GM23338 (cell line): ENCODE results near the gene TULP4. TPM values are rescaled to one million over a fixed set of nuclear protein-coding genes. Genes with fewer than 3 reads are reported as not detected.

Source experiments
- ATAC-seq: fragments of 200-7000 bp; cut with Tn5 transposase; 3 replicates; pipeline ENCODE4 v1.9.1; 2020
- DNase-seq: peaks from one replicate; pipeline ENCODE4 v3.0.0-alpha.2; 2015; ENCODE audit warnings: low spot score
- H2AFZ ChIP-seq: fragments of 200-600 bp; sonication (generic); 2 replicates; pipeline ENCODE4 v1.8.0; 2016; ENCODE audit warnings: antibody characterized with exemption, mild to moderate bottlenecking, moderate library complexity
- H3F3A ChIP-seq: fragments of 200-600 bp; sonication (generic); replicated peaks from 2 replicates; pipeline ENCODE4 v1.8.0; 2017; ENCODE audit warnings: antibody characterized with exemption, mixed run types, low read depth
- H3K27ac ChIP-seq: fragments of 200-600 bp; sonication (generic); 2 replicates; pipeline ENCODE4 v1.6.1; 2016; ENCODE audit warnings: low read depth
- H3K27me3 ChIP-seq: fragments of 200-600 bp; sonication (generic); 2 replicates; pipeline ENCODE4 v1.8.0; 2016; ENCODE audit warnings: mild to moderate bottlenecking, mixed run types, moderate library complexity; ENCODE audit not compliant: insufficient read depth
- H3K36me3 ChIP-seq: fragments of 200-600 bp; sonication (generic); 2 replicates; pipeline ENCODE4 v1.8.0; 2016; ENCODE audit warnings: mild to moderate bottlenecking; ENCODE audit not compliant: insufficient read depth
- H3K4me1 ChIP-seq: fragments of 200-600 bp; sonication (generic); 2 replicates; pipeline ENCODE4 v1.8.0; 2016; ENCODE audit warnings: mild to moderate bottlenecking, moderate library complexity; ENCODE audit not compliant: insufficient read depth
- H3K4me2 ChIP-seq: fragments of 200-600 bp; sonication (generic); 2 replicates; pipeline ENCODE4 v1.7.1; 2017; ENCODE audit warnings: mixed run types
- H3K4me3 ChIP-seq: fragments of 200-600 bp; sonication (generic); 2 replicates; pipeline ENCODE4 v1.6.1; 2016; ENCODE audit warnings: mixed run types
- H3K79me2 ChIP-seq: fragments of 200-600 bp; sonication (generic); replicated peaks from 2 replicates; pipeline ENCODE4 v1.8.0; 2017; ENCODE audit warnings: mild to moderate bottlenecking; ENCODE audit not compliant: insufficient read depth
- H3K9me2 ChIP-seq: fragments of 200-600 bp; sonication (generic); 2 replicates; pipeline ENCODE4 v1.8.0; 2017; ENCODE audit not compliant: insufficient read depth
- H4K20me1 ChIP-seq: fragments of 200-600 bp; sonication (generic); replicated peaks from 2 replicates; pipeline ENCODE4 v1.8.0; 2017; ENCODE audit warnings: mild to moderate bottlenecking; ENCODE audit not compliant: insufficient read depth
- H3K27ac Mint-ChIP-seq: 2 replicates; pipeline ENCODE4 v1.8.0; 2020; ENCODE audit warnings: inconsistent platforms, mild to moderate bottlenecking, moderate library complexity, mixed read lengths
- H3K27me3 Mint-ChIP-seq: 3 replicates; pipeline ENCODE4 v1.8.0; 2022; ENCODE audit warnings: low read depth, mild to moderate bottlenecking, moderate library complexity, mixed read lengths, inconsistent platforms; ENCODE audit not compliant: insufficient read depth, poor library complexity
- H3K36me3 Mint-ChIP-seq: 3 replicates; pipeline ENCODE4 v1.8.0; 2021; ENCODE audit warnings: low read depth, mild to moderate bottlenecking, inconsistent platforms, moderate library complexity, mixed read lengths
- H3K4me1 Mint-ChIP-seq: 3 replicates; pipeline ENCODE4 v1.8.0; 2020; ENCODE audit warnings: mild to moderate bottlenecking, inconsistent platforms, mixed read lengths
- H3K4me3 Mint-ChIP-seq: 3 replicates; pipeline ENCODE4 v1.8.0; 2021; ENCODE audit warnings: moderate library complexity, mild to moderate bottlenecking, inconsistent platforms, mixed read lengths
- H3K9me3 Mint-ChIP-seq: 3 replicates; pipeline ENCODE4 v1.8.0; 2020; ENCODE audit warnings: moderate library complexity, mild to moderate bottlenecking, inconsistent platforms, mixed read lengths
- CREB1 ChIP-seq: fragments of 250-450 bp; sonication (Bioruptor Pico); IDR thresholded peaks from 2 replicates; pipeline ENCODE4 v1.5.0; 2020; ENCODE audit warnings: low read depth, mild to moderate bottlenecking, moderate library complexity
- ETS1 ChIP-seq: IDR thresholded peaks from 2 replicates; pipeline ENCODE4 v1.6.1; 2016; ENCODE audit warnings: antibody characterized with exemption
- EZH2 ChIP-seq: fragments of 200-600 bp; sonication (generic); IDR thresholded peaks from one replicate; pipeline ENCODE4 v1.8.0; 2017; ENCODE audit warnings: antibody characterized with exemption, mild to moderate bottlenecking, low read depth; ENCODE audit not compliant: unreplicated experiment
- EZH2phosphoT487 ChIP-seq: fragments of 200-600 bp; sonication (generic); IDR thresholded peaks from one replicate; pipeline ENCODE4 v1.8.1; 2018; ENCODE audit warnings: antibody characterized with exemption; ENCODE audit not compliant: unreplicated experiment
- JUNB ChIP-seq: IDR thresholded peaks from one replicate; pipeline ENCODE4 v1.6.1; 2016; ENCODE audit warnings: antibody characterized with exemption; ENCODE audit not compliant: unreplicated experiment
- NANOG ChIP-seq: IDR thresholded peaks from 2 replicates; pipeline ENCODE4 v1.6.1; 2016; ENCODE audit warnings: antibody characterized with exemption, borderline replicate concordance
- POLR2AphosphoS5 ChIP-seq: IDR thresholded peaks from 2 replicates; pipeline ENCODE4 v1.6.1; 2016; ENCODE audit warnings: antibody characterized with exemption, low read depth
- REST ChIP-seq: IDR thresholded peaks from one replicate; pipeline ENCODE4 v1.6.1; 2018; ENCODE audit warnings: antibody characterized with exemption; ENCODE audit not compliant: unreplicated experiment
- STAT1 ChIP-seq: IDR thresholded peaks from one replicate; pipeline ENCODE4 v1.6.1; 2016; ENCODE audit warnings: antibody characterized with exemption; ENCODE audit not compliant: unreplicated experiment
- ZNF114 ChIP-seq: fragments of 250-450 bp; sonication (Bioruptor Pico); IDR thresholded peaks from 2 replicates; pipeline ENCODE4 v1.5.0; 2020; ENCODE audit warnings: mild to moderate bottlenecking, moderate library complexity
- ZNF331 ChIP-seq: fragments of 250-450 bp; sonication (Bioruptor Pico); IDR thresholded peaks from 2 replicates; pipeline ENCODE4 v1.5.0; 2020; ENCODE audit warnings: low read depth, mild to moderate bottlenecking, moderate library complexity
- ZNF462 ChIP-seq: fragments of 250-450 bp; sonication (Bioruptor Pico); IDR thresholded peaks from 2 replicates; pipeline ENCODE4 v1.5.0; 2020; ENCODE audit warnings: mild to moderate bottlenecking, moderate library complexity
- polyA plus RNA-seq: library from polyadenylated mRNA; unstranded; fragments of >200 nt; fragmentation: Nextera tagmentation; extraction: Ambion mirVana; gene quantifications from 2 replicates; pipeline ENCODE4 v1.2.1, GENCODE V29; 2016
- total RNA-seq: library from RNA; depleted of rRNA; stranded (reverse); fragments of >200 nt; shearing (Covaris generic); gene quantifications from 2 replicates; pipeline ENCODE4 v1.2.3, GENCODE V29; 2014

The TULP4 gene
- total and polyA plus RNA-seq, 2 experiments from 2014 or later = 31.2 to 50.2 TPM

GRCh38 chr6:158554611-158555361, 242.5 kb downstream of the TULP4 start (continued):
- no peak for TF ChIP-seq ZNF462
- TF ChIP-seq ETS1 = no peak
- TF ChIP-seq EZH2 = no peak
- no peak for TF ChIP-seq CREB1 (CRISPR knock-in tag)
- TF ChIP-seq ZNF114 = no peak
- no peak for TF ChIP-seq STAT1
- no peak for TF ChIP-seq POLR2AphosphoS5
- no peak for TF ChIP-seq JUNB
- TF ChIP-seq NANOG = no peak

- H3K4me1 ChIP-seq = peaks cover 7% of the 10 kb centered on the region
- peaks cover 8% of the 10 kb centered on the region; the same call in 1 of the 2 replicates for H3F3A ChIP-seq
- Mint-ChIP-seq H3K4me3 (no peak overlapping the region), H3K27me3 (peaks cover 11% of the 10 kb centered on the region), H3K27ac (no peak overlapping the region), H3K36me3 (peaks cover 2% of the 10 kb centered on the region; the same call in 1 of the 3 replicates), H3K9me3 (no peaks in the 10 kb centered on the region), H3K4me1 (peaks cover 12% of the 10 kb centered on the region)
- H4K20me1 ChIP-seq = peaks cover under 1% of the 10 kb centered on the region
- H3K27me3 ChIP-seq = no peaks in the 10 kb centered on the region
- no peak overlapping the region for H2AFZ ChIP-seq
- H3K4me2 ChIP-seq = no peak overlapping the region
- no peak overlapping the region for H3K27ac ChIP-seq
- peaks cover 7% of the 10 kb centered on the region for H3K79me2 ChIP-seq
- ATAC-seq (no peak), DNase-seq (no peak)
- H3K36me3 ChIP-seq = no peaks in the 10 kb centered on the region
- H3K9me2 ChIP-seq = no peaks in the 10 kb centered on the region
- H3K4me3 ChIP-seq = no peak overlapping the region
- no peak for TF ChIP-seq STAT1
- TF ChIP-seq EZH2phosphoT487 = no peak
- no peak for TF ChIP-seq POLR2AphosphoS5
- no peak for TF ChIP-seq NANOG
- no peak for TF ChIP-seq JUNB
- TF ChIP-seq ZNF331 (CRISPR knock-in tag) = no peak
- no peak for TF ChIP-seq REST
These were observed 243.8 kb downstream of the TULP4 start for GRCh38 chr6:158556113-158556512.
